NAMALWA (cell line): ENCODE results near the gene AIDA.
"Not testable (repeated sequence)": the region's sequence is repeated elsewhere in the genome, so short reads cannot be mapped to it uniquely, and the experiment has no call there.

Experiments
- DNase-seq: peaks from one replicate; pipeline ENCODE4 v3.0.0-alpha.2; 2015; ENCODE audit warnings: low spot score

AIDA gene

GRCh38 chr1:222712253-222713090, at the start of gene AIDA, which contains the start of gene BROX:
Gene AIDA, minus strand, starts transcription at chr1:222712491. Its CDS starts 174 bp downstream, at chr1:222712317.
Gene BROX, plus strand, starts transcription at chr1:222712564. Its CDS starts 3,136 bp downstream, at chr1:222715700.
- DNase-seq: peak; percentile 89

- DNase-seq: no peak
These were observed 48.8 kb upstream of the AIDA start for GRCh38 chr1:222761083-222761482.

DNA sequence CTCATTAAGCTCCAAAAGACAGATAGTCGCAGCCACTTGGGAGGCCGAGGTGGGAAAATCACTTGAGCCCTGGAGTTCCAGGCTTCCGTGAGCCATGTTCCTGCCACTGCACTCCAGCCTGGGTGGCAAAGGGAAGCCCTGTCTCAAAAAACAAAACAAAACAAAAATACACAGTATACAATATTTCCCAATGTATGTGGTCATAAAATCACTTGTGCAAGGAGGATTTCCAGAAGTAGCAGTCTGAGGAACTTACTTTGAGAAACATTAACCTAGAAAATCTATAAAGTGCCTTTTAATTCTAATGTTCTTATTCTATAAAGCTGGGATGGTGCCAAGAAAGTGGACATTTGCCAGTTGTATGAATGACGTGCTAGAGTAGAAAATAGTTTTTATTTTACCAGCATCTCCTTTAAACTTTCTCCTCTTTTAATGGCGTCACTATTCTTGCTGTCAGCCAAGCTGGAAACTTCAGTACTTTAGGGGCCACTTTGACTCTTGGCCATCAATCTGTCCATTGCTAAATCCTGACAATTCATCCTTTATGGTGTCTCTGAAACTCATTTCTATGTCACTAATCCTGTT, 47.3 kb upstream of the AIDA start:
- DNase-seq: no peak

- no peak for DNase-seq
These were observed 45.5 kb upstream of the AIDA start for GRCh38 chr1:222757646-222758268.

- DNase-seq: no peak
These were observed 42.3 kb upstream of the AIDA start for GRCh38 chr1:222754366-222755139.

DNA sequence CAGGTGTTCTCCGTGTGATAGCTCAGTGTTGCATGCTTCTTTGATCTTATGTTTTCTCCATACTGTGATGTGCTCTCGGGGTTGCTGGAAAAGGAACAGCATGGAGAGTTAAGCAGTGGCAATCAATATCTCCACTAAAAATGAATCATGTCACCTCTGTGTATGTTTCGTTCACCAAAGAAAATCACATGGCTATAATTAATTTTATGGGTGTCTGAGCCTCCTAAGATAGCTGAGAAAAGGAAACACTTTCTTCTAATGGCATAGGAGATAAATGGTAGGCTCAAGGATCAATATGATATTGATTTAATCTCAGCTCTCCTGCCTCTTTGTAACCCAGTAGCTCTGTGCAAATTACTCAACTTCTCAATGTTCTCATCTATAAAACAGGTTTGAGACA, 39.0 kb upstream of the AIDA start:
- DNase-seq: no peak

DNA sequence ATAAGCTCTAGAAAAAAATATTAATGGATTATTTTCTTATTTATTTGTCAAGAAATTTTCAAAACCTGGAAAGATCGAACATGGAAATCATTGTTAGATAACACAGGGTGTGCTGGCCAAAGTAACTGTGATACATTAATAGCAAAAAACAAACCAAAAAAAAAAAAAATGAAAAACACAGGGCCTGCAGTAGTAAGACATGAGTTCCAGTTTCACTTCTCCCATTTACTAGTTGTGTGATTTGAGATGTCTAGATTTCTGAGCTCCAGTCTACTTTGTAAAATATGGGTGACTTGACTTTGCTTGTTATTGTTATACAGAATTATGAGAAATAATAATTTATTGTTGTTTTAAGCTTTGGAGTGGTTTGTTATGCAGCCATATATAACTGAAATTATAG, 38.4 kb upstream of the AIDA start:
- peak; percentile 49 for DNase-seq

GRCh38 chr1:222749927-222750326, 37.6 kb upstream of the AIDA start:
- DNase-seq: no peak

DNA sequence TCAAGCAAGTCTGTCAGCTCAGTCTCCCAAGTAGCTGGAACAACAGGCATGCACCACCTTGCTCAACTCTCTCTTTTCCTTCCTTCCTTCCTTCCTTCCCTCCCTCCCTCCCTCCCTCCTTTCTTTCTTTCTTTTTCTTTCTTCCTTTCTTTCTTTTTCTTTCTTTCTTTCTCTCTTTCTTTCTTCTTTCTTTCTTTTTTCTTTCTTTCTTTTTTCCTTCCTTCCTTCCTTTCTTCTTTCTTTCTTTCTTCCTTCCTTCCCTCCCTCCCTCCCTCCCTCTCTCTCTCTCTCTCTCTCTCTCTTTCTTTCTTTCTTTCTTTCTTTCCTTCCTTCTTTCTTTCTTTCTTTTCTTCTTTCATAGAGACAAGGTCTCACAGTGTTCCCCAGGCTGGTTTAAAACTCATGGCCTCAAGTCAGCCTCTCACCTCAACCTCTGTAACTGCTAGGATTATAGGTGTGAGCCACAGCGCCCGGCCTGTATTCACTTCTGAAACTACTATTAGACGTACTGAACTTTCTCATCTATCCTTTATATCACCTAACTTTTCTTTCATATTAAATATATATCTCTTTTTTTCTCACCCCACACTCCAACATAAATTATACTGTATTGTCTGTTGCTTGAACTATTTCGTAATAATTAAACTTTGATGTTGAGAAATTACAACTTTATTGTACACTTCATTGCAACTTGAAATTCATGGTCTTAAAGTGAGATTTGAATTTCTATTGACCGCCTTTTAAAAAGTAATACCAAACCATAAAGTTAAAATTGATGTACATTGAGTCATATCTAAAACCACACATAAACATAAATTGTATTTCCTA, 29.6 kb upstream of the AIDA start:
- not testable (repeated sequence) for DNase-seq

DNA sequence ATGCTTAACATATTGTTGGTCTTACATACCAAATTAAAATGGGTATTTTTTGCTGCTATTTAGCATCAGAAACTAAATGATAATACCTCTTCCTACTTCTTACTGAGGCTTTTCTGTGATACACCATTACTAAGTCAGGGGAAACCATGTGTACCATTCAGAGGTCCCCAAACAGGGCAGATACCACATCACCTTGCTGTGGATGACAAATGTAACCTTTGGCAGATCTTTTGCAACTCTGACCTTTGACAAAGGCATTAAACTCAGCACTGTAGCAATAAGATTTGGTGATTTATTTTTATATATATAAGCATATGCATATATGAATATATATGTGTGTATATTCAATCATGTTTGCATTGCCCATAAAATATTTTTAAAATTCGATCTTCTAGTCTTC, 27.6 kb upstream of the AIDA start:
- DNase-seq: no peak

GRCh38 chr1:222739465-222739864, 27.2 kb upstream of the AIDA start:
- no peak for DNase-seq

DNA sequence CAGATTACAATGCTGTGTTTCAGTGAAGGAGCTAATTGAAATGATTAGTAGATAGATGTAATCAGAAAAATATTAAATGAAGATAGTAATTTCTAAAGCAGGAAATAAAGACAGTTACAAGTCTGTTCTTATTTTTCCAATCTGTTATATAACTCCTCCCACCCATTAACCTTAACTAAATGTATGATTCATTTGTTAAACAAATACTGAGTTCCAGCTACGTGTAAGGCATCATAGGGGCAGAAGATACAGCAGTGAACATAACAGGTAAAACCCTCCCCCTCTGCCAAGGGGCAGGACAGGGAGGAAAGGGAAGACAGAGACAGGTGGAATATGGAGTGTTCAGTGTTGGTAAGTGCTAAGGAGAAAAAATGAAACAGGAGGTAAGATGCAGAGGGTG, 24.7 kb upstream of the AIDA start, which contains the start of gene FAM177B:
FAM177B (plus strand) TSS at position 231 of the 400 bp plus-strand sequence. CDS start 9,344 bp downstream, outside the sequence.
- no peak for DNase-seq

GRCh38 chr1:222736470-222736869, 24.2 kb upstream of the AIDA start:
- no peak for DNase-seq

DNA sequence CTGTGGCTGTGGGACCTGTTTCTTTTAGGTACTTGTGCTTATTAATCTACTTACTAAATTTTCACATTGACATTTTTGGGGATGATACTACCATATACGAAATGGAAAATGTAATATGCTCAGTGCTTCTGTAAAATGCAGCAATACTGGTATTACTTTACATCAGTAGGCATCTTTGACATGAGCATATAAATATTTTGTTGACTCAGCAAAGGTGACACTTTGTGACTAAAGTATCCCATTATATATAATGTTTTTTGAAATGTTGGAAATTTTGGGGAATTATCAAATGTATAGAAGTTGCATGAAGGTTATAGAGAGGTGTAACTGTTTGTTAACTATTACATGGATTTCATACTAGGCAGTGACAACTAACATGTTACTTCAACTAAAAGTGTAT, 22.4 kb upstream of the AIDA start:
- DNase-seq: no peak

DNA sequence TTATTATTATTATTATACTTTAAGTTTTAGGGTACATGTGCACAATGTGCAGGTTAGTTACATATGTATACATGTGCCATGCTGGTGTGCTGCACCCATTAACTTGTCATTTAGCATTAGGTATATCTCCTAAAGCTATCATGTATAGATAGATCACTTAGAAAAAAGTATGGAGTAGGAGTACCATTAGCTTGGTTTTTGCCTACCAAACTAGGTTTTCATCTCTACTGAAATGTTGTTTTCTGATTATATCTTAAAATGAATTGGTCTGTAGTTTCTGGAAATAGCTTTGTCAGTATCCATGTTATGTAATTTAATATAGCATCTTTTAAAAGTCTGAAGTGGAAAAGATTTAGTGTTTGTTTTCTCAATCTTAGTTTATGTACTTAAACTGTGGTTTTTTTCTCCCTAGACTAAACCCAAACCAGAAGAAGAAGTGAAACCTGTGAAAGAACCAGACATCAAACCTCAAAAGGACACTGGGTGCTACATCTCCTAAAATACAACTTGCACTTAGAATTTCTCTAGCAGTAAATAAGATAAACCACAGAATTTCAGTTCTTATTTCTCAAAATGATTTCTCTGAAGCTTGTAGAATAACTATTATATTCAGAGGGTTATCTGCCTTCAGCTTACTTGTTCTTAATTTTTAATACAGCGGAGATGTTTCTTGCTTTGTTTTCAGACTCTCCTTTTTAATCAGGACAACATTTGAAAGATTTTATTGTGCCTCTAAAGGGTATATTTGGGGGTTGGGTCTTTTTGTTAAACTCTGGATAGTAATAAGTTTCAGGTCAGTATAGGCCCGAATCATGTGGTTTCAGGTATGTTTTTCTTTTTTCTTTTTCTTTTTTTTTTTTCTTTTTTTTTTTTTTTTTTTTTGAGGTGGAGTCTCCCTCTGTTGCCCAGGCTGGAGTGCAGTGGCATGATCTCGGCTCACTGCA, 20.2 kb upstream of the AIDA start:
- DNase-seq: peak; percentile 80

- no peak for DNase-seq
These were observed 18.6 kb upstream of the AIDA start for GRCh38 chr1:222730866-222731265.

DNA sequence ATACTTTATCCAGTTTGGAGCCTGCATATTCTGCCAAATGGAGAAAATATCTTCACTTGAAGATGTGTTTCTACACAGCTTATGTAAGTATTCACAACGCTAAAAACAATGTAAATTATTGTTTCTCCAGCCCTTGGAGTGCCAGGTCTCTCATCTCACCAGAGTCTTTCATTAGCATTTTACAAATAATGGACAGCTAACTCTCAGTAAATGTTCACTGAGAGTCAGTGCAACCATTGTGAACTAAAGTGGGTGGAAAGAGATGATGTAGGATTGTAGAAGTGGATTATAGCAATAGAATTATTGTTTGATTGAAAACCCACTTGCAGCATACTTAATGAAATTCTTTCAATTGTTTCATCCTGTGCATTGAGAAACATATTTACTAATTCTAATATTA, 16.5 kb upstream of the AIDA start:
- no peak for DNase-seq

- peak; percentile 13 for DNase-seq
These were observed 4.1 kb upstream of the AIDA start for GRCh38 chr1:222716393-222716792.

DNA sequence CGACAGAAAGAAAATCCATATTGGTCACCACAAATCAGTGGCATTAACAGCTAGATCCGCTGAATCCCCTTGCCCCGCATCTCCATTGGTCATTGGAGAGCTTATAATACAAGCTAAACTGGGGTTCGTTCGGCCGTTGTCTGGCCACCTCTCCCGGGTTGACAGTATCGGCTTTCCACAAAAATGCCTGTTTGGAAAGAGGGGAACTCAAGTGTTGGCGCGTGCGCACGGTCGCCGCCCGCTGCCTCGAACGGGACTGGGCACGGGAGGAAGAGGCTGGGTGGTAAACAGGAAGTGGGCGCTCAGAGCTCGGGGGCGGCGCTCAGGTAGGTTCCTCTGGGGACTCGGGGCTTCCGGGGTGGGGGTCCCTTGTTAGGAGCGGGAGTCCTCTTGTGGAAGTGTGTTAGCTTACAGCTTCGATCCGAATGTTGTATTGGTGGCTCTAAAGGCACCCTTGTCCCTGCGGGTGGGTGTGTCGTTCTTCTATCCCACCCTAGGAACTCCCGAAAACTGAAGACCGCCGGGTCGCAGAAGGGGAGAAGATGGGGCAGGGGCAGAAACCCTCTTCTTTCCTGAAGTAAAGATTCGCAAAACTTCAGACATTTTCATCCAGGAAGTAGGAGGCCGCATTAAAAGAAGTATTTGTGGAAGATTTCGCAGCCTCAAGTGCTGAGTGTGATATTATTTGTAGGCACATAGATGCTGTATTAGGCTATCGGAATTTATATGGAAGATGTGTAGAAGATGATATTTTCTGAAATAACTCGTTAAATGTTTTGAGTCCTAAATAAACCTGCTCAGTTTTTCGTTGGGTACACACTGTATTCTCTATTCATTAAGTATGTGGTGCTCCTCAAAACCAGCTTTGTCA, 1.0 kb upstream of the AIDA start:
- DNase-seq: peak; percentile 96
